DMS53 (cell line): ENCODE results near the gene CEP20.
"Not testable (repeated sequence)": the region's sequence is repeated elsewhere in the genome, so short reads cannot be mapped to it uniquely, and the experiment has no call there.

Experiments
- DNase-seq: peaks from one replicate; lab custom pipeline; 2025; lab: John Stamatoyannopoulos, UW

The CEP20 gene

GRCh38 chr16:15857724-15858560 lies 30.5 kb downstream of the CEP20 start:
- no peak for DNase-seq

GRCh38 chr16:15856901-15857698 lies 31.3 kb downstream of the CEP20 start, which contains the start of gene MYH11:
MYH11 (minus strand) TSS chr16:15857028; CDS start chr16:15838252, 18,776 bp downstream.
- peak; percentile 9 for DNase-seq

- DNase-seq: no peak
These were observed 32.2 kb downstream of the CEP20 start for GRCh38 chr16:15856182-15856581.

- no peak for DNase-seq
These were observed 32.7 kb downstream of the CEP20 start for GRCh38 chr16:15855704-15856003.

DNA sequence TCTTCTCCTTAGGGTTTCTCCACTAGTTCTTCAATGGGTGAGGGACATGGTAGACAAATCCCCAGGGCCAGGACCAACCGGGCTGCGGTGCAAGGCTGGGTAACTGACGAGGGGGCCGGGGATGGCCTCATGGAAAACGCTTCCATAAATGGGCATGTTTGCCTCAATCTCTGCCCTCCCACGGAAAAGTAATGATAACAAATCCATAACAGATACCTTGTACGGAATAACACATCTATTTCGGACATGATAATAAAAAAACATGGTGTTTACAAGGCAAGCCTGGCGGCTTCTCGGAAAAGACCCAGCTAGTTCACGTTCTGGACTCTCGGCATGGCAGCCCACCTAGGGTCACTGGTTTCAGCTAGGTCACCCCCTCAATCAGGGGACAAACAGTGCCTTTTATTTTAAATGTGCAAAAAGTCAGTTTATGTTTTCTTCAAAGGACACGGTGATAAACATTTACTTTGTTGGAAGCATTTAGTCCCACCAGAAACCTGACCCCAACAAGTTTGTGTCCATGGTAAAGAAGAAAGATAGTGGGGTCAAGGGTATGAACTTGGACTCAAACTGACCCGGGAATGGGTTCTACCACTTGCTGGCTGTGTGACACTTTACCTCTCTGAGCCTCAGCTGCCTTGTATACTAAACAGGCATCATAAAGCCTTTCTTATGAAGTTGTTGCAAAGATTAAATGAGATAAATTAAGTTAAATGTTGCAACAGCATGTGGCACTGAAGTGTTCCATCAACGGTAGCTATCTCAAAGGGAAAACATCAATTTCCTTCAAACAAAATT lies 33.3 kb downstream of the CEP20 start:
- DNase-seq: no peak

DNA sequence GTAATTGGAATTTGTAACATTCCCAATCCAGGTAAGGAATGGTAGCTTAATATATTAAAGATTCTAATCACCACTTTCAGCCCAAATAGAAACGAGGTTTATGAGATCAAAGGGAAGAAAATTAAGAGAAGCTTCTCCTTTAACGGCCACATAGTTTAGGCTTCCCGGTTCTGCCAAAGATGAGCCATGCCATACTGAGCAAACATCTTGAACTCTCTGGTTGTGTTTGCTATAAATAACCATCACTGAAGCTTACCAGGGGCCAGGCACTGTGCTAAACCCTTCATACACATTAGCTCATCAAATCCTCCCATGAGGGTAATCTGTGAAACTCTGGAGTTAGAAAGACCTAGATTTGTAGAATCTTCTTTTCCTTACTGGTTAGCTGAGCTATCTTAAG lies 34.3 kb downstream of the CEP20 start:
- no peak for DNase-seq

DNA sequence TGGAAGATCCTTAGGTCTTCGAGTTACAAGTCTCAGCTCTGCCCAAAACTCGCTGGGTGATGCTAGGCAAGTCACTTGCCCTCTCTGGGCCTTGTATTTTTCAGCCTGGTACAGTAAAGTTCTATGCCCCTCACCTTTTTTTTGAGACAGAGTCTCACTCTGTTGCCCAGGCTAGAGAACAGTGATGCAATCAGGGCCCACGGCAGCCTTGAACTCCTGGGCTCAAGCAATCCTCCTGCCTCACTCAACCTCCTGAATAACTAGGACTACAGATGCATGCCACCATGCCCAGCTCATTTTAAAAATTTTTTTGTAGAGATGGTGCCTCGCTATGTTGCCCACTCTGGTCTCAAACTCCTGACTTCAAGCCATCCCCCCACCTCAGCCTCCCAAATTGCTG lies 35.4 kb downstream of the CEP20 start:
- no peak for DNase-seq

DNA sequence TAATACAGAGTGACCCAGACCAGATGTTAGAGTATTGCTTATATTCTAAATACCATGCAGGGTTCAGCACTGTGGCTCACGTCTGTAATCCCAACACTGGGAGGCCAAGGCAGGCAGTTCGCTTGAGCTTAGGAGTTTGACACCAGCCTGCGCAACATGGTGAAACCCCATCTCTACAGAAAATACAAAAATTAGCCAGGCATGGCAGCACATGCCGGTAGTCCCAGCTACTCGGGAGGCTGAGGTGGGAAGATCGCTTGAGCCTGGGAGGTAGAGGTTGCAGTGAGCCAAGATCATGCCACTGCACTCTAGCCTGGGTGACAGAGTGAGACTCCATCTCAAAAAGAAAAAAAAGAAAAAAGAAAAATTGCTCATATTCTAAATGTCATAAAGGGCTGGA lies 37.8 kb downstream of the CEP20 start:
- not testable (repeated sequence) for DNase-seq

GRCh38 chr16:15849209-15849981 lies 39.0 kb downstream of the CEP20 start:
- peak; percentile 16 for DNase-seq

DNA sequence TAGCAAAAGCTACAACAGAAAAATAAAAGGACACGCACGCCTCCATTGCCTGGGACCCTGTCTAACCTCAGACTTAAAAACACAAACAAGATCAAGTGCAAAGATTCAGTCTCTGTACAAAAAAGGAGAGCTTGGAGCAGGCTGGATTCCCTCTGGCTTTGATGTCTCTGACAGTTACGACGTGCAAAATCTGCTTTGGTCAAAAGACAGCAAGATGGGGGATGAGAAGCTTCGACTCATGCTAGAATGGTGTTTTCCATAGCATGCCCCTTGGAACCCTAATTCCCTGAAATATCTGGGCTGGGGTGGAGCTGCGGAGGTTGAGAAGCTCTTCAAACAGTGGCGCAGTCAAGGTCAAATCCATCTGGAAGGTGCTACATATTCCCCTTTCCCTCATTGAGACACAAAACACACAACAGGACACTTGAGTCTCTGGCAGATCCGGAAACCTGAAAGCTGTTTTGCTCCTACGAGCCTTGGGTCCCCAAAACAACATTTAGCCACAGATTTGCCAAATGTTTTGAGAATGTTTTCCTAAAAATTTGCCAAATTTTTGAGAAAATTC lies 40.7 kb downstream of the CEP20 start:
- no peak for DNase-seq

DNA sequence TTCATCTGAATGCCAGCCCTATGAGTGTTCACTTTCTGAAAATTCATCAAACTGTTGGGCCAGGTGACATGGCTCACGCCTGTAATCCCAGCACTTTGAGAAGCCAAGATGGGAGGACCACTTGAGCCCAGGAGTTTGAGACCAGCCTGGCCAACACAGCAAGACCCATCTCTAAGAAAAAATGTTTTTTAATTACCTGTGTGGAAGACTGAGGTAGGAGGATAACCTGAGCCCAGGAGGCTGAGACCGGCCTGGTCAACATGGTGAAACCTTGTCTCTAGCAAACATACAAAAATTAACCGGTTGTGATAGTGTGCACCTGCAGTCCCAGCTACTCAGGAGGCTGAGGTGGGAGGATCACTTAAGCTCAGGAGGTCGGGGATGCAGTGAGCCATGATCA lies 41.9 kb downstream of the CEP20 start:
- no peak for DNase-seq

GRCh38 chr16:15843635-15844279 lies 44.6 kb downstream of the CEP20 start:
- no peak for DNase-seq

- DNase-seq: not testable (repeated sequence)
These were observed 49.2 kb downstream of the CEP20 start for GRCh38 chr16:15839204-15839603.

DNA sequence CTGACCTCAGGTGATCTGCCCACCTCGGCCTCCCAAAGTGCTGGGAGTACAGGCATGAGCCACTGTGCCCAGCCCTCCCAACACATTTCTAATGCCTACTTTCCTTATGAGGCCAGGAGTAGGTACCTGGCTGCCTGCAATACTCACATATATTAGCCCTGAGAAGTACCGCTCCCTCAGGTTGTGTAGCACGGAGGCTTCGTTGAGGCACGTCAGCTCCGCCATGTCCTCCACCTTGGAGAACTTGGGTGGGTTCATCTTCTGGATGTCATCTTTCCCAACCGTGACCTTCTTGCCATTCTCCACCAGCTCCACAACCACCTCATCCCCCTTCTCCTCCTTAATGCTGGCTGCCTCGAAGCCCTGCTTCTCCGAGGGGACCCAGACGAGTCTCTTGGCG lies 50.6 kb downstream of the CEP20 start:
- DNase-seq: no peak

DNA sequence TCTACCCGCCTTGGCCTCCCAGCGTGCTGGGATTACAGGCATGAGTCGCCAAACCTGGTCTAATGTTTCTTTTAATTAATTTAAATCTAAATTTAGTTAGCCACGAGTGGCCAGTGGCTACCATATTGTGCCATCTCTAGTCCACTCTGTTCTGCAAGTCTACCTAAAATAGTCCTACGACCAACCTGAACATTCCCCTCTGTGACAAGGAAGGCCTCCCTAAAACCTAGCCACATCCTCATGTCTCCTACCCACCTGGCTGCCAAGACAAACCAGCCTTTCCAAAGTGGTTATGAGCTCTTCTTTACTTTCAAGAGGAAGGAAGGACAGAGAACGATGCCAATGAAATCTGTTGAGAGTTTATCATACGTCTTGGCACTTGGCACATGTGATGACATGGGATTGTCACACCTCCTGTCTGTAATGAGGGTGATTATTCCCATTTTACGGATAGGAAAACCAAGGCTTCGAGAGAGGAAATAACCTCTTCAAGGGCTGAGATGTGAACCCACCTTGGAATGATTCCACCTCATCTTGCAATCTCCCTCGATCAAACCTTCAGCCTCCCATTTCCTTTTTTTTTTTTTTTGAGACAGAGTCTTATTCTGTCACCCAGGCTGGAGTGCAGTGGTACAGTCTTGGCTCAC lies 51.3 kb downstream of the CEP20 start:
- DNase-seq: no peak

- no peak for DNase-seq
These were observed 52.3 kb downstream of the CEP20 start for GRCh38 chr16:15836074-15836473.

- DNase-seq: no peak
These were observed 53.1 kb downstream of the CEP20 start for GRCh38 chr16:15835136-15835878.

GRCh38 chr16:15834502-15834901 lies 53.9 kb downstream of the CEP20 start:
- no peak for DNase-seq

DNA sequence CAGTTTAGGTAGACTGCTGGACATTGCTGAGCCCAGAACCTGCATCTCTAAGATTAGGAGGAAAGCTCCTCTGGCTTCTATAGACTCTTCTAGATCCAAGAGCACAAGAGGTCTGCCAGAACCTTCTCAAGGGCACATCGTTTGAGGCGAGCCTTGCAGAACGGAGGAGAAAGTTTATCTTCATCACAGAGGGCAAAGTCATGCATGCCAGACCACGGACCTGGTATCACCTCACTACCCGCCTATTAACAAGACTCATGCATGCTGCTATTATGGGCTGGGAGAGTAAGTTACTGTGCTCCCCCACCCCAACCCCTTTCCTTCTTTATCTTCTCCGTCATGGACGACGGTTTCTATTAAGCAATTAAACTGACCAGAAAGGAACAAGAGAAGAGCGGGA lies 54.9 kb downstream of the CEP20 start:
- no peak for DNase-seq

GRCh38 chr16:15832241-15832640 lies 56.2 kb downstream of the CEP20 start:
- no peak for DNase-seq
